Panc1 (cell line): Measurements from ENCODE around the gene TRIM41. TPM values are rescaled to one million over a fixed set of nuclear protein-coding genes. Genes with fewer than 3 reads are reported as not detected.
A peak's percentile ranks its signal among the peaks of the same experiment; 100 is the strongest.

ENCODE experiments used
- ATAC-seq: fragments of 200-7000 bp; cut with Tn5 transposase; 2 replicates; pipeline ENCODE4 v1.9.1; 2020; ENCODE audit warnings: mild to moderate bottlenecking, moderate library complexity
- BruUV-seq: library from RNA; stranded (reverse); fragments of 400-500 nt; replicated peaks from 2 replicates; lab custom pipeline; 2021; lab: Mats Ljungman, UMichigan
- CTCF ChIA-PET: fragments of 300-600 bp; sonication (Branson Sonifier 250); formaldehyde crosslinking; loops from one replicate; lab custom pipeline; 2022; ENCODE audit warnings: antibody characterized with exemption; lab: Charles Lee
- POLR2A ChIA-PET: fragments of 300-600 bp; sonication (Branson Sonifier 250); formaldehyde crosslinking; loops from one replicate; lab custom pipeline; 2022; ENCODE audit warnings: antibody characterized with exemption; lab: Charles Lee
- DNase-seq: peaks from one replicate; pipeline ENCODE4 v3.0.0-alpha.2; 2010; ENCODE audit warnings: low read depth, low spot score
- H3K27ac ChIP-seq: 2 replicates; pipeline ENCODE4 v1.5.1; 2011; ENCODE audit warnings: mild to moderate bottlenecking, low read length, inconsistent platforms
- H3K27me3 ChIP-seq: fragments of 200-500 bp; sonication (Bioruptor generic); 2 replicates; pipeline ENCODE4 v1.6.0; 2014; ENCODE audit warnings: low read length, inconsistent platforms; ENCODE audit not compliant: control insufficient read depth, insufficient read depth
- H3K36me3 ChIP-seq: fragments of 200-500 bp; sonication (Bioruptor generic); 2 replicates; pipeline ENCODE4 v1.5.1; 2014; ENCODE audit warnings: inconsistent platforms, mild to moderate bottlenecking, low read length, moderate library complexity; ENCODE audit not compliant: control insufficient read depth, insufficient read depth
- H3K4me1 ChIP-seq: 2 replicates; pipeline ENCODE4 v1.5.1; 2011; ENCODE audit warnings: inconsistent platforms, mild to moderate bottlenecking, low read length, moderate library complexity; ENCODE audit not compliant: control insufficient read depth, insufficient read depth
- H3K4me3 ChIP-seq, 2 experiments: 2 replicates each; pipeline ENCODE4 v1.5.1; 2011 to 2012; ENCODE audit warnings: low read depth in 2 of 2, low read length in 2 of 2, mild to moderate bottlenecking in 2 of 2, inconsistent platforms in 1 of 2, moderate library complexity in 1 of 2
- H3K9me3 ChIP-seq: fragments of 200-500 bp; sonication (Bioruptor generic); 2 replicates; pipeline ENCODE4 v1.5.1; 2014; ENCODE audit warnings: low read depth, mild to moderate bottlenecking, inconsistent platforms, low read length, moderate library complexity; ENCODE audit not compliant: control insufficient read depth, insufficient read depth
- CTCF ChIP-seq: fragments of 450-650 bp; IDR thresholded peaks from 2 replicates; pipeline ENCODE4 v1.5.1; 2017; ENCODE audit warnings: mild to moderate bottlenecking
- POLR2AphosphoS5 ChIP-seq: IDR thresholded peaks from 2 replicates; pipeline ENCODE4 v1.6.1; 2012; ENCODE audit warnings: mild to moderate bottlenecking, low read depth, low read length, moderate library complexity
- REST ChIP-seq, 2 experiments: IDR thresholded peaks; 2 replicates each; pipeline ENCODE4 v1.6.1; 2011 to 2012; ENCODE audit warnings: low read depth in 2 of 2, control low read depth in 1 of 2, low read length in 1 of 2, mild to moderate bottlenecking in 1 of 2, moderate library complexity in 1 of 2; ENCODE audit not compliant: insufficient read depth in 1 of 2
- SIN3A ChIP-seq: IDR thresholded peaks from 2 replicates; pipeline ENCODE4 v1.6.1; 2012; ENCODE audit warnings: low read depth, mild to moderate bottlenecking, low read length, moderate library complexity, borderline replicate concordance; ENCODE audit not compliant: insufficient read depth
- TCF7L2 ChIP-seq: IDR thresholded peaks from 2 replicates; pipeline ENCODE4 v1.6.1; 2011; ENCODE audit warnings: mild to moderate bottlenecking, low read depth, low read length, inconsistent platforms
- in situ Hi-C: cut with HindIII; loops from 2 replicates; pipeline ENCODE4 v1.10.0; 2016; ENCODE audit warnings: low sequenced_read_pairs, low pct_unique_long_range_greater_than_20kb
- intact Hi-C: fragments of 100-400 bp; cut with micrococcal nuclease; formaldehyde crosslinking; loops from one replicate; pipeline ENCODE4 v1.10.0; 2022; ENCODE audit not compliant: unreplicated experiment
- total RNA-seq: library from RNA; stranded (reverse); gene quantifications from one replicate; pipeline ENCODE4 v1.2.1, GENCODE V29; 2021; ENCODE audit not compliant: unreplicated experiment

Gene TRIM41
- total RNA-seq, 1 experiment from 2014 or later, result 58.3 TPM

GRCh38 chr5:181181650-181182565 lies 41.2 kb upstream of the TRIM41 start:
- no peak overlapping the region for H3K27ac ChIP-seq
- ATAC-seq (peak; percentile 83), DNase-seq (no peak)
- no peaks in the 10 kb centered on the region for H3K36me3 ChIP-seq
- BruUV-seq, result no TSS peak
- H3K4me3 ChIP-seq, result no peak overlapping the region
- in situ Hi-C loops, result no loop called here
- ChIA-PET POLR2A (no interaction called here), CTCF (no interaction called here)
- peak; percentile 91 for TF ChIP-seq CTCF
- TF ChIP-seq REST (IDR thresholded peaks at IDR 0.05; ENCODE audit: insufficient read depth in 1 of 2, low read depth in 2 of 2, low read length in 1 of 2), result no peak
- intact Hi-C loops, result loop anchor here (10.0 kb wide), 1 partner anchor 377 kb away; the partner anchor contains the start of gene MGAT1
- peaks cover 12% of the 10 kb centered on the region for H3K4me1 ChIP-seq
- H3K27me3 ChIP-seq, result no peaks in the 10 kb centered on the region
- no peaks in the 10 kb centered on the region for H3K9me3 ChIP-seq

- intact Hi-C loops, result loop anchor here (10.0 kb wide), 1 partner anchor 378 kb away; the partner anchor contains the start of gene MGAT1
- no peak overlapping the region for H3K4me3 ChIP-seq
- no TSS peak for BruUV-seq
- no peaks in the 10 kb centered on the region for H3K9me3 ChIP-seq
- ATAC-seq (no peak), DNase-seq (no peak)
- no peak overlapping the region for H3K27ac ChIP-seq
- in situ Hi-C loops, result no loop called here
- H3K27me3 ChIP-seq, result no peaks in the 10 kb centered on the region
- H3K36me3 ChIP-seq, result no peaks in the 10 kb centered on the region
- no peak for TF ChIP-seq POLR2AphosphoS5
- TF ChIP-seq CTCF, result no peak
- no peak for TF ChIP-seq REST (IDR thresholded peaks at IDR 0.05; ENCODE audit: insufficient read depth in 1 of 2, low read depth in 2 of 2, low read length in 1 of 2)
- TF ChIP-seq TCF7L2, result no peak
- TF ChIP-seq SIN3A, result no peak
- CTCF ChIA-PET, result no interaction called here
- POLR2A ChIA-PET, result no interaction called here
- peaks cover 12% of the 10 kb centered on the region for H3K4me1 ChIP-seq
Measured at GRCh38 chr5:181182651-181183050, 40.4 kb upstream of the TRIM41 start.
